Testis (tissue), 3 donors: Measurements from ENCODE around the gene NOL4L. TPM values are rescaled to one million over a fixed set of nuclear protein-coding genes. Genes with fewer than 3 reads are reported as not detected.
"Not testable (repeated sequence)": the region's sequence is repeated elsewhere in the genome, so short reads cannot be mapped to it uniquely, and the experiment has no call there.

Source experiments
- DNase-seq: peaks from one replicate; pipeline ENCODE4 v3.0.0-alpha.2; 2019
- H3K27ac ChIP-seq, 2 donors: fragments of 200-600 bp; sonication (generic); one replicate each; pipeline ENCODE4 v1.5.1; 2019
- H3K27me3 ChIP-seq: fragments of 200-600 bp; sonication (generic); one replicate; pipeline ENCODE4 v1.5.1; 2019
- H3K36me3 ChIP-seq: fragments of 200-600 bp; sonication (generic); one replicate; pipeline ENCODE4 v1.5.1; 2017; ENCODE audit warnings: low read depth; ENCODE audit errors: missing control alignments
- H3K4me1 ChIP-seq: fragments of 200-600 bp; sonication (generic); one replicate; pipeline ENCODE4 v1.5.1; 2019
- H3K4me3 ChIP-seq, 2 donors: fragments of 200-600 bp; sonication (generic); one replicate each; pipeline ENCODE4 v1.5.1; 2017 to 2019
- H3K9me3 ChIP-seq: fragments of 200-600 bp; sonication (generic); one replicate; pipeline ENCODE4 v1.5.1; 2017
- POLR2A ChIP-seq: fragments of 450-650 bp; IDR thresholded peaks from one replicate; pipeline ENCODE4 v1.6.1; 2017; ENCODE audit warnings: antibody characterized with exemption, mild to moderate bottlenecking, moderate library complexity
- WGBS, 2 donors: methylation state at CpG; one replicate each; pipeline ENCODE4 v1.1.5; 2018; 5-methylcytosine and 5-hydroxymethylcytosine counted together
- intact Hi-C: fragments of 100-400 bp; cut with DNase I; formaldehyde crosslinking; loops from one replicate; pipeline ENCODE4 v1.15.1; 2023; ENCODE audit warnings: low total_unique reads
- polyA plus RNA-seq: library from polyadenylated mRNA; stranded (reverse); fragments of 350-450 nt; fragmentation: Illumina TruSeq; extraction: RNeasy Lipid Tissue Mini Kit (QIAGEN cat#74804); gene quantifications from one replicate; pipeline ENCODE4 v1.2.3, GENCODE V29; 2014; ENCODE audit warnings: low read depth, low replicate concordance; ENCODE audit not compliant: insufficient read depth
- total RNA-seq, 2 donors: library from RNA; depleted of rRNA; stranded (reverse); fragments of >200 nt; gene quantifications; one replicate each; pipeline ENCODE4 v1.2.3, GENCODE V29; 2016
- TF ChIP-seq, protein P1 (sequence below), 3 experiments: fragments of 450-650 bp in 2 of 3; fragments of 200-600 bp in 1 of 3; sonication (generic) in 1 of 3; IDR thresholded peaks; one replicate each; pipeline ENCODE4 v1.5.1; 2016 to 2019; ENCODE audit warnings: antibody characterized with exemption in 3 of 3, mild to moderate bottlenecking in 2 of 3, moderate library complexity in 1 of 3

The NOL4L gene
- total and polyA plus RNA-seq, 3 donors from 2014 or later, result 100.0 to 129 (median 115) TPM

DNA sequence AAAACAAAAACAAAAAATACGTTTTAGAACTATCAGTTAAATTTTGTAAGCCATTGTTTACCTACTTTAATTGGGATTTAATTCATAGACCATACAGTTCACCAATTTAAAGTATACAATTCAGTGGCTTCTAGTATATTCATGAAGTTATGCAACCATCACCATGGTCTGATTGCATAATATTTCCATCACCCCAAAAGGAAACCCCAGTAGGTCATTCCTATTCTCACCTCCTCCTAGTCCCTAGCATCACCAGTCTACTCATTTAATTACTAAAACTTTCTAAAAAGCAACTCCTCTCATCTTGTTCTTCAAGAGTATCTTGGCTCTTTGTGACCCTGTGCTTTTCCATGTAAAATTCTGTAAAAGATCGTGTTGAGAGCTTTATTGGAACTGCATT lies 166.8 kb downstream of the NOL4L start:
- no peak overlapping the region for H3K4me3 ChIP-seq
- no peak overlapping the region for H3K27ac ChIP-seq
- WGBS, 2 donors, result 85 to 95% methylated on average over 2 of the region's 2 CpGs
- no peaks in the 10 kb centered on the region for H3K4me1 ChIP-seq
- DNase-seq, result no peak
- H3K36me3 ChIP-seq, result no peaks in the 10 kb centered on the region
- intact Hi-C loops, result no loop called here
- H3K27me3 ChIP-seq, result no peaks in the 10 kb centered on the region
- no peaks in the 10 kb centered on the region for H3K9me3 ChIP-seq
- TF ChIP-seq, protein P1, sequence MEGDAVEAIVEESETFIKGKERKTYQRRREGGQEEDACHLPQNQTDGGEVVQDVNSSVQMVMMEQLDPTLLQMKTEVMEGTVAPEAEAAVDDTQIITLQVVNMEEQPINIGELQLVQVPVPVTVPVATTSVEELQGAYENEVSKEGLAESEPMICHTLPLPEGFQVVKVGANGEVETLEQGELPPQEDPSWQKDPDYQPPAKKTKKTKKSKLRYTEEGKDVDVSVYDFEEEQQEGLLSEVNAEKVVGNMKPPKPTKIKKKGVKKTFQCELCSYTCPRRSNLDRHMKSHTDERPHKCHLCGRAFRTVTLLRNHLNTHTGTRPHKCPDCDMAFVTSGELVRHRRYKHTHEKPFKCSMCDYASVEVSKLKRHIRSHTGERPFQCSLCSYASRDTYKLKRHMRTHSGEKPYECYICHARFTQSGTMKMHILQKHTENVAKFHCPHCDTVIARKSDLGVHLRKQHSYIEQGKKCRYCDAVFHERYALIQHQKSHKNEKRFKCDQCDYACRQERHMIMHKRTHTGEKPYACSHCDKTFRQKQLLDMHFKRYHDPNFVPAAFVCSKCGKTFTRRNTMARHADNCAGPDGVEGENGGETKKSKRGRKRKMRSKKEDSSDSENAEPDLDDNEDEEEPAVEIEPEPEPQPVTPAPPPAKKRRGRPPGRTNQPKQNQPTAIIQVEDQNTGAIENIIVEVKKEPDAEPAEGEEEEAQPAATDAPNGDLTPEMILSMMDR (IDR thresholded peaks at IDR 0.05), result no peak
- TF ChIP-seq POLR2A, result no peak

DNA sequence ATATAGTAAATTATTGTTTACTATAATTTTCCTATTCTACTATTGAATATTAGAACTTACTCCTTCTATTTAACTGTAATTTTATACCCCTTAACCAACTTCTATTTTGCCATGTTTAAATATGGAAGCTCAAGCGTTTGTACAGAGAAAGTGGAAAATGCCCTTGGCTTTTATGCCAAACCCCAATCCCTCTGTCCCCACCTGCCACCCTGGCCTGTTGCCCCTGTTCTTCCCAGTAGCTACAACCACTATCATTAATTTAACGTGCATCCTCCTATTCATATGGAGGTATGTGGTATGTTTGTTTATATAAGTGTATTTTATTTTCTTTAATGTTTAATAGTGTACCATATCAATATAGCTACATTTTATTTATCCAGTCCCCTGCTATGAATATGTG lies 168.9 kb downstream of the NOL4L start:
- Histone ChIP-seq H3K4me1 (no peaks in the 10 kb centered on the region), H3K9me3 (no peaks in the 10 kb centered on the region), H3K27me3 (no peaks in the 10 kb centered on the region), H3K36me3 (no peaks in the 10 kb centered on the region), H3K27ac (no peak overlapping the region), H3K4me3 (no peak overlapping the region)
- no peak for DNase-seq
- 85 to 89% methylated on average over 2 of the region's 2 CpGs for WGBS, 2 donors
- no peak for TF ChIP-seq POLR2A
- TF ChIP-seq, protein P1 (IDR thresholded peaks at IDR 0.05), result no peak
- intact Hi-C loops, result no loop called here

DNA sequence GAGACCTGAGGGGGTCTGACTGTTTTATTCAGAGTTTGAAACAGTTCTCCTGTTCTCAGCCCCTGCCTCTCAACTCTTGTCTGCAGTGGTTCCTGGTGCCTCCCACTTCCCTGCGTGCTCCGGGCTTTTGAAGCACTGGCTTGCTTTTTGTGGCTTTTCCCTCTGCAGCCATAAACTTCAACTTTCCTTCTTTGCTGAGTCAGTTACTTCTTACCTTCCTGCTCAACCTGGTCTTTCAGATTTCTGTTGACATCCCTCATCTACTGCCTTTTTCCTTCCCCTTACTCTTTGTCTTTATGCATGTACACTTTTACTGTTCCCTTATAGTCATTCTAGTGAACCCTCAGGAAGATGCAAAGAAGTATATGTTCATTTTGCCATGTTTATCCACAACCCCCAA lies 169.6 kb downstream of the NOL4L start:
- Histone ChIP-seq H3K4me3 (no peak overlapping the region), H3K9me3 (no peaks in the 10 kb centered on the region), H3K4me1 (no peaks in the 10 kb centered on the region), H3K27ac (no peak overlapping the region), H3K27me3 (no peaks in the 10 kb centered on the region), H3K36me3 (no peaks in the 10 kb centered on the region)
- no peak for TF ChIP-seq POLR2A
- intact Hi-C loops, result no loop called here
- DNase-seq, result no peak
- WGBS, 2 donors, result 48 to 75% methylated on average over 2 of the region's 2 CpGs

DNA sequence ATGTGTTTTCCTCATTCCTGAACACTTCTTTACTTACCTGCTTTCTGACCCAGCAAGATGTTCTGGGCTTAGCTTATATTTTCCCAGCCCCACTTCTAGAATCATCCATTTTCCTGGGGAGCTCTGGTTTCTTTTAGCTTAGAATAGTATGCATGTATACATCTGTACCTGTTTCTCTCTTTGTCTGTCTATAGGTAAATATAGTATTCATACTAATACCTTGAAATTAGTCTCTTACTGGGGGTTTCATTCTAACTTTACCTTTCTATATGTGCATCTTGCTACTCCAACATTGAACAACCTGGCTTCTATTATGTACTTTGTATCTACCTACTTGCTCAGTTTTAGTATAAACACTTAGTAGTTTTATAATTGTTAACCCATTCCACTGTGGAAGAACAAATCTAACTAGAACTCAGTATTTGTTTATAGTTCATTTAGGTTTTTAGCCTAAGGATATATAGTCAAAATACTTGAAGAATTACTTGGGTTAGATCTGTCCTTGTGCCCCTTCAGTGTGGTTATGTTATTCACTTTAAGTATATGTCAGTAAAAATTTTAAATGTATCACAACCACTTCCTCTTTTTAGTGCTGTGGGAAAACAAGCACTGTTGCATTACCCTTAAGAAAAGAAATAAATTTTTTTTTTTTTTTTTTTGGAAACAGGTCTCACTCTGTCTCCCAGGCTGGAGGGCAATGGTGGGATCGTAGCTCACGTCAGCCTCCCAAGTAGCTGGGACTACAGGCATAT lies 173.0 kb downstream of the NOL4L start:
- Histone ChIP-seq H3K9me3 (no peaks in the 10 kb centered on the region), H3K27me3 (no peaks in the 10 kb centered on the region), H3K4me1 (no peaks in the 10 kb centered on the region), H3K4me3 (no peak overlapping the region), H3K36me3 (no peaks in the 10 kb centered on the region), H3K27ac (no peak overlapping the region)
- TF ChIP-seq, protein P1 (IDR thresholded peaks at IDR 0.05), result no peak
- no peak for TF ChIP-seq POLR2A
- intact Hi-C loops, result no loop called here
- 97 to 100% methylated on average over 2 of the region's 2 CpGs for WGBS, 2 donors
- DNase-seq, result no peak

DNA sequence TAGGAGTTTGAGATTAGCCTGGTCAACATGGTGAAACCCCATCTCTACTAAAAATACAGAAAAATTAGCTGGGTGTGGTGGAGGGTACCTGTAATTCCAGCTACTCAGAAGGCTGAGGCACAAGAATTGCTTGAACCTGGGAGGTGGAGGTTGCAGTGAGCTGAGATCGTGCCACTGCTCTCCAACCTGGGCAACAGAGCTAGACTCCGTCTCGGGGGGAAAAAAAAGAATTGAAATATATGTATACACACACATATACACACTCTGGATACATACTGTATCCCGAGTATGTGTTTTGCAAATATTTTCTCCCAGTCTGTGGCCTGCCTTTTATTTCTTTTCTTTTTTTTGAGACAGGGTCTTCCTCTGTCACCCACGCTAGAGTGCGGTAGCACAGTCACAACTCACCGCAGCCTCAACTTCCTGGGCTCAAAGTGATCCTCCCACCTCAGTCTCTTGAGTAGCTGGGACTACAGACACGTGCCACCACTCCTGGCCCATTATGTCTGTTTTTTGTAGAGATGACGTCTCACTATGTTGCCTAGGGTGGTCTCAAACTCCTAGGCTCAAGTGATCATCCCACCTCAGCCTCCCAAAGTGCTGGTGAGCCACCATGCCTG lies 177.9 kb downstream of the NOL4L start:
- intact Hi-C loops, H3K27me3 ChIP-seq, H3K36me3 ChIP-seq, H3K27ac ChIP-seq, H3K4me1 ChIP-seq, DNase-seq, H3K9me3 ChIP-seq, H3K4me3 ChIP-seq: not testable (repeated sequence)
- 92 to 93% methylated on average over 9 of the region's 9 CpGs for WGBS, 2 donors
